DMS153 treated with DMSO at 0.1 percent for 48 hours (cell line): ENCODE data around the gene ADGRD1.

ENCODE experiments used
- DNase-seq: peaks from one replicate; lab custom pipeline; 2025; ENCODE audit not compliant: unreplicated experiment; lab: John Stamatoyannopoulos, UW

ADGRD1 gene

DNA sequence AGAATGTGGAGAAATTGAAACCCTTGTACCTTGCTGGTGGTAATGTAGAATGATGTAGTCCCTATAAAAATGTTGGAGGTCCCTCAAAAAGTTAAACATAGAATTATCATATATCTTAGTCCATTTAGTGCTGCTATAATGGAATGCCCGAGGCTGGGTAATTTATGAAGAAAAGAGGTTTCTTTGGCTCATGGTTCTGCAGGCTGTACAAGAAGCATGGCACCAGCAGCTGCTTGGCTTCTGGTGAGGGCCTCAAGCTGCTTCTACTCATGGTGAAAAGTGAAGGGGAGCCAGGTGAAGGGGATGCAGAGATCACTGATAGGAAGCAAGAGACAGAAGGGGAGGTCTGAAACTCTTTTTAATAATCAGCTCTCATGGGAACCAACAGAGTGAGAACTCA, 233.9 kb downstream of the ADGRD1 start:
- no peak for DNase-seq

DNA sequence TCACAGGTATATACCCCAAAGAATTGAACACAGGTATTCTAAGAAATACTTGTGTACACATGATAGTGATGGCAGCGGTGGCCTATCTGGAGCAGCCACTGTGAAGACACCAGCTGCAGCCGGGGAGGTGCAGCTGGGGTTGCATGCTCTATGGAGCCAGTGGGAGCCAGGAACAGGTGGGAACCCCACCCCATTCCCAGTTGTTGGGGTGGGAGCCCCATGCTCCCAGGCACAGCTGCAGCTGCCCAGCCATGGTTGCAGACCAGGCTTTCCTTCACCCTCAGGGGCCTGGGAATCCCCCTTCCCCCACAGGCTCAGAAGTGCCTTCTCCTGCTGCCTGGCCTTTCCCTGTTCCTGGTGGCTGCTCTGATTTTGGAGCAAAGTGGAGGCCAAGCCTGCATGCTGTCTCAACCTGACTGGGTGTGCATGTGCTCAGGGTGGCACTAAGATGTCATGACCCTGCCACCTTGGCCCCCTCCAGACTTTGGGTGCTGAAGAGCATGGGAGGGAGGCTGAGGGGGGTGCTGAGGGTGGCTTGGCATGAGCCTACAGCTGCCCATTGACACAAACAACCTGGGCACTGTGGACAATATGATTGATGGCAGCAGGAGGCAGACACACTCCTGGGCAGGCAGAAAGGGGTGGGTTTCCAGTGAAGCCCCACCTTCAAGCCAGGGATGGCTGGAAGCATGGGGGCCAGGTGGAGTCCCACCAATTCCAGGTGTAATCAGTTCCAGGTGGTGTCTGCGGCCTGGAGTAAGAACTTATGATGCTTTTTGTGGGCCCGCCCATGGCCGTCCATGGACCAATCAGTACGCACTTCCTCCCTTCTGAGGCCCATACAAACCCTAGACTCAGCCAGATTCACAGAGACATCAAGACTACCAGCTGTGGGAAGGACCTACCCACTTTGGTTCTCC, 234.7 kb downstream of the ADGRD1 start:
- DNase-seq: no peak

DNA sequence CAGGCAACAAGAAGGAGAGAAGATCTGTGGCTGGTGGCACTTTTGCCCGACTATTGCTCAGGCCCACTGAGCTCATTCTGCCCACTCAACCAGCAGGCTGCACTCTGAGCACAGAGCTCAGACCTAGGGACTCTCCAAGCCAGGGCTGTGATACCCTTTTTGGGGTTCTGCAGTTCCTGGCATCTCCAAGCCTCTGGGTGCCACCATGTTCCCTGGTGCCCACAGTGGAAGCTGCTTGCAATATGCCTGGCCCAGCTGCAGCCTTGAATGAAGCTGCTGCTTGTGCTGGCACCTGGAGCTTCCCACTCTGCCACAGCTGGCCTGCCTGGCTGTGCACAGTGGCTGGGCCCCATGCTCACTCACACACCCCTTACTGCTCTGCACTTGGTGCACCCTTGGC, 236.1 kb downstream of the ADGRD1 start:
- no peak for DNase-seq

DNA sequence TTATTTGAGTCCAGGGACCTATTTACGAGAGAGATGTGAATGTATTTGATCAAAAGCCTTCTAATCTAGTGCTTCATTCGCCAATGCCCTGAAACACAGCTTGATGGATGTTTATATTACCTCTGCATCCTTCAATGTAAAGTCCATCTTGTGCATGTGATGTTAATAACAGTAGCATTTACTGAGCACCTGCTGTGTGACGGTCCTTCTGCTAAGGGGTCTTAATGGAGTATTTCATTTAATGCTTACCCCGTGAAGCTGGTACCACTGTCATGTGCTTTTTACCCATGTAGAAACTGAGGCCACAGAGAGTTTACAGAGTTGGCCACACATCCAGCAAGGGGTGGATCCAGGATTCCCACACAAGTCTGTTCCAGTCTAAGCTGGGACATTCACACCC, 237.3 kb downstream of the ADGRD1 start:
- no peak for DNase-seq
